H9 (cell line): ENCODE measurements around the gene CERS1. TPM values are rescaled to one million over a fixed set of nuclear protein-coding genes. Genes with fewer than 3 reads are reported as not detected.

Experiments
- DNase-seq: peaks from one replicate; pipeline ENCODE4 v3.0.0-alpha.2; 2017
- H2AFZ ChIP-seq: one replicate; pipeline ENCODE4 v1.6.1; 2013; ENCODE audit warnings: mild to moderate bottlenecking, low read length, control low read depth, moderate library complexity
- H2AK5ac ChIP-seq: 2 replicates; pipeline ENCODE4 v1.6.1; 2013; ENCODE audit warnings: low read length, control low read depth, mixed read lengths; ENCODE audit not compliant: insufficient read length
- H2BK120ac ChIP-seq: one replicate; pipeline ENCODE4 v1.6.1; 2013; ENCODE audit warnings: low read depth, mild to moderate bottlenecking, low read length, control low read depth, inconsistent platforms; ENCODE audit not compliant: poor library complexity, severe bottlenecking
- H2BK12ac ChIP-seq: 2 replicates; pipeline ENCODE4 v1.6.1; 2013; ENCODE audit warnings: low read length, control low read depth, mixed read lengths, low read depth; ENCODE audit not compliant: insufficient read length
- H2BK15ac ChIP-seq: 2 replicates; pipeline ENCODE4 v1.6.1; 2013; ENCODE audit warnings: low read depth, low read length, control low read depth
- H2BK20ac ChIP-seq: one replicate; pipeline ENCODE4 v1.6.1; 2013; ENCODE audit warnings: low read depth, mild to moderate bottlenecking, low read length, control low read depth, inconsistent platforms; ENCODE audit not compliant: poor library complexity, severe bottlenecking
- H2BK5ac ChIP-seq: 2 replicates; pipeline ENCODE4 v1.6.1; 2013; ENCODE audit warnings: low read length, control low read depth, mixed read lengths; ENCODE audit not compliant: insufficient read length
- H3K14ac ChIP-seq: 2 replicates; pipeline ENCODE4 v1.6.1; 2013; ENCODE audit warnings: low read length, control low read depth; ENCODE audit not compliant: insufficient read depth
- H3K18ac ChIP-seq: 2 replicates; pipeline ENCODE4 v1.6.1; 2013; ENCODE audit warnings: low read depth, mild to moderate bottlenecking, mixed read lengths, low read length, control low read depth; ENCODE audit not compliant: insufficient read length
- H3K23ac ChIP-seq: 2 replicates; pipeline ENCODE4 v1.6.1; 2013; ENCODE audit warnings: low read length, control low read depth, mixed read lengths, low read depth; ENCODE audit not compliant: insufficient read length
- H3K23me2 ChIP-seq: 2 replicates; pipeline ENCODE4 v1.6.1; 2013; ENCODE audit warnings: low read depth, mild to moderate bottlenecking, mixed read lengths, low read length, control low read depth; ENCODE audit not compliant: insufficient read length, poor library complexity, severe bottlenecking
- H3K27ac ChIP-seq: 2 replicates; pipeline ENCODE4 v1.5.1; 2013; ENCODE audit warnings: low read length, control low read depth, mixed read lengths, low read depth; ENCODE audit not compliant: insufficient read length
- H3K27me3 ChIP-seq: 2 replicates; pipeline ENCODE4 v1.6.1; 2013; ENCODE audit warnings: low read length, control low read depth, inconsistent platforms; ENCODE audit not compliant: insufficient read depth
- H3K4ac ChIP-seq: 2 replicates; pipeline ENCODE4 v1.6.1; 2013; ENCODE audit warnings: low read depth, mild to moderate bottlenecking, control low read depth, inconsistent platforms, low read length, moderate library complexity
- H3K4me1 ChIP-seq: 2 replicates; pipeline ENCODE4 v1.6.1; 2013; ENCODE audit warnings: low read length, control low read depth, inconsistent platforms; ENCODE audit not compliant: insufficient read depth
- H3K4me2 ChIP-seq: 2 replicates; pipeline ENCODE4 v1.6.1; 2013; ENCODE audit warnings: low read length, control low read depth, mixed read lengths; ENCODE audit not compliant: insufficient read length, insufficient read depth
- H3K56ac ChIP-seq: 2 replicates; pipeline ENCODE4 v1.6.1; 2013; ENCODE audit warnings: low read depth, mild to moderate bottlenecking, mixed read lengths, low read length, control low read depth; ENCODE audit not compliant: insufficient read length
- H3K79me1 ChIP-seq: 2 replicates; pipeline ENCODE4 v1.6.1; 2013; ENCODE audit warnings: low read depth, mild to moderate bottlenecking, moderate library complexity, low read length, control low read depth, inconsistent platforms; ENCODE audit not compliant: insufficient read depth, poor library complexity, severe bottlenecking
- H3K79me2 ChIP-seq: 2 replicates; pipeline ENCODE4 v1.6.1; 2013; ENCODE audit warnings: low read length, control low read depth, inconsistent platforms; ENCODE audit not compliant: insufficient read depth
- H3K9ac ChIP-seq: 2 replicates; pipeline ENCODE4 v1.6.1; 2013; ENCODE audit warnings: low read length, control low read depth, mixed read lengths; ENCODE audit not compliant: insufficient read length; ENCODE audit errors: extremely low read depth
- H3K9me3 ChIP-seq: one replicate; pipeline ENCODE4 v1.6.1; 2013; ENCODE audit warnings: low read depth, low read length, inconsistent platforms; ENCODE audit not compliant: control insufficient read depth
- H3T11ph ChIP-seq: one replicate; pipeline ENCODE4 v1.6.1; 2013; ENCODE audit warnings: mild to moderate bottlenecking, low read length, control low read depth, inconsistent platforms
- H4K20me1 ChIP-seq: one replicate; pipeline ENCODE4 v1.6.1; 2013; ENCODE audit not compliant: control insufficient read depth, insufficient read length, insufficient read depth
- H4K5ac ChIP-seq: 2 replicates; pipeline ENCODE4 v1.6.1; 2013; ENCODE audit warnings: low read depth, mild to moderate bottlenecking, mixed read lengths, low read length, control low read depth; ENCODE audit not compliant: insufficient read length
- H4K8ac ChIP-seq: replicated peaks from 2 replicates; pipeline ENCODE4 v1.6.1; 2013; ENCODE audit warnings: low read length, control low read depth, mixed read lengths, low read depth; ENCODE audit not compliant: insufficient read length
- H4K91ac ChIP-seq: 2 replicates; pipeline ENCODE4 v1.6.1; 2013; ENCODE audit warnings: low read depth, mild to moderate bottlenecking, moderate library complexity, mixed read lengths, low read length, control low read depth; ENCODE audit not compliant: insufficient read length
- H3K27ac Mint-ChIP-seq, 3 experiments: 2 replicates in 2 of 3; 3 replicates in 1 of 3; pipeline ENCODE4 v1.8.0; 2020 to 2021; ENCODE audit warnings: mixed read lengths in 3 of 3, mild to moderate bottlenecking in 1 of 3, moderate library complexity in 1 of 3
- H3K27me3 Mint-ChIP-seq: 2 replicates; pipeline ENCODE4 v1.8.0; 2021; ENCODE audit warnings: low read depth, mild to moderate bottlenecking, moderate library complexity, mixed read lengths
- H3K36me3 Mint-ChIP-seq, 3 experiments: 2 replicates in 2 of 3; 3 replicates in 1 of 3; pipeline ENCODE4 v1.8.0; 2020 to 2021; ENCODE audit warnings: low read depth in 3 of 3, mixed read lengths in 3 of 3; ENCODE audit not compliant: insufficient read depth in 1 of 3
- H3K4me1 Mint-ChIP-seq, 2 experiments: 2 replicates each; pipeline ENCODE4 v1.8.0; 2020; ENCODE audit warnings: mixed read lengths in 2 of 2
- H3K4me3 Mint-ChIP-seq, 2 experiments: 2 replicates in 1 of 2; 3 replicates in 1 of 2; pipeline ENCODE4 v1.8.0; 2020 to 2021; ENCODE audit warnings: mild to moderate bottlenecking in 2 of 2, mixed read lengths in 2 of 2, moderate library complexity in 1 of 2
- H3K9me3 Mint-ChIP-seq, 2 experiments: 2 replicates in 1 of 2; 3 replicates in 1 of 2; pipeline ENCODE4 v1.8.0; 2020; ENCODE audit warnings: mild to moderate bottlenecking in 2 of 2, mixed read lengths in 2 of 2, moderate library complexity in 1 of 2
- CTCF ChIP-seq: fragments of 200-600 bp; sonication (generic); conservative IDR thresholded peaks from 3 replicates; pipeline ENCODE4 v1.8.0; 2021; ENCODE audit warnings: antibody characterized with exemption, mild to moderate bottlenecking
- WGBS: extraction: QIAGEN DNeasy Blood & Tissue Kit; methylation state at CpG from one replicate; pipeline ENCODE4 v1.1.7; 2013; ENCODE audit warnings: missing lambda C conversion rate, low lambda C conversion rate, mixed read lengths; ENCODE audit not compliant: insufficient read length; ENCODE audit errors: extremely low coverage; 5-methylcytosine and 5-hydroxymethylcytosine counted together
- total RNA-seq: library from RNA; stranded (reverse); gene quantifications from 2 replicates; pipeline ENCODE4 v1.2.1, GENCODE V29; 2021

Gene CERS1
- total RNA-seq, 1 experiment from 2014 or later: 19.3 TPM

DNA sequence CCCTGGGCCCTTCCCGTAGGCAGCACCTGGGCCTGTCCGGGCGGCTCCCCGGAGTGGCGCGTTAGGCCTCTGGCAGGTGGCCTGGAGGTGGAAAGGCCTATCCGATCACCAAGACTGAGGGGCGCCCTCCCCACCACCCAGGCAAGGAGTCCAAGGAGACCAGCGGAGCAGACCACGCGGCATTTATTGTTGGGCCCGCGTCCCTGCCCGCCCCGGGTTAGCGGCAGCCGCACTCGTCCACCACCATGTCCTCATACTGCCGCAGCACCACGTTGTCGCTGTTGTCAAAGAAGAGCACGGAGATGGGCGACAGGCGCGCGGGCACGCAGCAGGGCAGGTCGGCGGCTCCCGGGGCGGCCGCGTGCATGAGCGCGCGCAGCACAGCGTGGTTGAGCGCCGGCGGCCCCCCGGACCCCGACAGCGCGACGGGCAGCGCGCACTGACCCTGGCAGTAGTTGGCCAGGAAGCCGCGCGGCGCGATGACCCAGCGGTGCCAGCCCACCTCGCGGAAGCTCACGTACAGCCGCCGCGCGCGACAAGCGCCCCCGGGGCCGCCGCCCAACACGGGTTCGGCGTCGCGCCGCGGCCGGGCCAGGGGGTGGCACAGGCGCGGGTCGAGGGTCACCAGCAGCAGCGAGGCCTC is 27.5 kb downstream of the CERS1 start:
- H2AK5ac ChIP-seq: no peak overlapping the region
- no peaks in the 10 kb centered on the region for H3K4me1 ChIP-seq
- H2BK120ac ChIP-seq: no peak overlapping the region
- H3K36me3 Mint-ChIP-seq: peaks cover 9 to 43% (median 34%) of the 10 kb centered on the region in 3 experiments
- H4K5ac ChIP-seq: no peak overlapping the region
- no peak for DNase-seq
- WGBS: no CpG with 5 or more reads among the region's 77 CpGs
- H3K27ac ChIP-seq: no peak overlapping the region
- no peak overlapping the region for H3K9ac ChIP-seq
- H3K79me1 ChIP-seq: no peaks in the 10 kb centered on the region
- no peaks in the 10 kb centered on the region for H3K9me3 Mint-ChIP-seq
- no peak overlapping the region for H2BK12ac ChIP-seq
- peaks cover 0 to 13% of the 10 kb centered on the region in 2 experiments; a peak in 2 of 4 replicates for H3K4me1 Mint-ChIP-seq
- H3K4ac ChIP-seq: no peak overlapping the region
- H3K79me2 ChIP-seq: no peaks in the 10 kb centered on the region
- no peaks in the 10 kb centered on the region for H3K23me2 ChIP-seq
- H3K27ac Mint-ChIP-seq: no peak overlapping the region
- no peaks in the 10 kb centered on the region for H3K27me3 Mint-ChIP-seq
- H3T11ph ChIP-seq: no peak overlapping the region
- H3K9me3 ChIP-seq: no peaks in the 10 kb centered on the region
- no peak overlapping the region for H3K14ac ChIP-seq
- H2AFZ ChIP-seq: no peak overlapping the region
- no peak overlapping the region for H2BK5ac ChIP-seq
- H3K27me3 ChIP-seq: no peaks in the 10 kb centered on the region
- no peak for TF ChIP-seq CTCF
- H2BK20ac ChIP-seq: no peak overlapping the region
- no peak overlapping the region for H4K91ac ChIP-seq
- no peaks in the 10 kb centered on the region for H4K20me1 ChIP-seq
- no peak overlapping the region for H3K4me2 ChIP-seq
- H3K4me3 Mint-ChIP-seq: no peak overlapping the region
- no peak overlapping the region for H2BK15ac ChIP-seq
- no peak overlapping the region for H3K23ac ChIP-seq
- no peak overlapping the region for H3K56ac ChIP-seq
- no peak overlapping the region for H3K18ac ChIP-seq
- H4K8ac ChIP-seq: no peak overlapping the region
